HG02763 (cell line): ENCODE data around the gene PHLDB1.
"Not testable (repeated sequence)": the region's sequence is repeated elsewhere in the genome, so short reads cannot be mapped to it uniquely, and the experiment has no call there.

Experiments
- ATAC-seq: cut with Tn5 transposase; IDR thresholded peaks from one replicate; pipeline ENCODE4 v1.9.1; 2021; ENCODE audit warnings: mild to moderate bottlenecking, moderate library complexity; ENCODE audit not compliant: unreplicated experiment

PHLDB1 gene

DNA sequence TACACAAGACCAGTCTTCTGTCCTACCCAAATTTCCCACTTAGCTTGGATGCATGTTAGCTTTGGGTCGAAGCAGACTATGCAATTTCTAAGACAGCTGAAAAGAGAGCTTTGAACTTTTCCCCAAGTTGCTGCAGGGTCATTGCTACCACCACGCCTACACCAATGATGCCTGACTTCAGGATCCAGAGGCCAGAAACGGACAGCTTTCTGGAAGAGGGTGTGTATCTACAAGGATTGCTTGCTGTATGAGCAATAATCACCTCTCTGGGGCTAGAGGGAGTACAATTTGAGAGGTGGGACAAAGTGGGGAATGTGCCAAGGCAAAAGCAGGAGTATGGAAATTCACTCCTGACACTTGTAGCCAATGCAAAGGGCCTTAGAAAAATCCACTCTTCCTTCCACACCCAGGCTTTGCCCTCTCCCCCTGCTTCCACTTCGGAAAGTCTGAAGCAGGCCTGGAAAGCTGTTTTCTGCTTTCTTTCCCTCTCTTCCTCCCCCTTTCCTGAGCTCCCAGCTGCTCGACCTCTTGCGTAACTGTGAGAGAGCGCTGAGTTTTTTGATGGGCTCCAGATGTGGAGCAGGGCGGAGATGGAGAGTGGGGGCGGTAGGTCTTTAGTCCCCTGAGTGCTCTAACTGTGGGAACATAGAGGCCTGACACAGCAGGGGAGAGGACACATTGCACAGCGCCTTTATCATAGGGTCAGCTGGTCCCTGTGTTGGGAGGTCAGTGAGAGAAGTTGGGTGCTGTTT, 2.1 kb upstream of the PHLDB1 start:
- no peak for ATAC-seq

DNA sequence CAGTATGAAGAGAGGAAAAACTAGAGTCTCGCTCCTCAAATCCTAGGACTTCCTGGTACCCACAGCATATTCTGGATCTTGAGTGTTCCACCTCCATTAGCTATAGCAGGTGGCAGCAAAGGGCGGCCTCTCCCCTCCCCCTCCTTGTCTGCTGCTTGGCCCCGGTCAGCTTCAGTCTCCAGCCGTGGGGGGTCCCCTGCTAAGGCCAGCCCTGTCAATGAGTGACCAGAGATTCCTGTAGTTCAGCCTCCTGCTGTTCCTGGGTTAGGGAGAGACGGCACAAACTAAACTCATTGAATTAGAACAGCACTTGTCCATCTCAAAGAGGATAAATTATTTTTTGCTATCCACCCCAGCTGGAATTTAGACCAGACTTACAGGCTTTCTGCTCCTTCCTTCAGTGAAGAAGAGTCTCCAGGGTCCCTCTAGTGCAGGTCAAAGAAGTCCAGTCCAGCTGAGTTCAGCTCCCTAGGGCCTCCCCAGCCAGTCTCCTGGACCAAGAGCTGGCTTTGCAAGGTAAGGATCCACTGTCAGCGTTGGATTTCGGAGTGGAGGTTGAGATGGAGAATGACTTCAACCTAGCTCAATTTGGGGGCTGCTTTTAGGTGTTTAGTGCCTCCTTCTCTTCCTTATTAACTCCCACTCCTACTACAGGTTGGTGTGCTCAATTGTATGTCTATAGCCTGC, 1.1 kb upstream of the PHLDB1 start:
- ATAC-seq, result no peak

DNA sequence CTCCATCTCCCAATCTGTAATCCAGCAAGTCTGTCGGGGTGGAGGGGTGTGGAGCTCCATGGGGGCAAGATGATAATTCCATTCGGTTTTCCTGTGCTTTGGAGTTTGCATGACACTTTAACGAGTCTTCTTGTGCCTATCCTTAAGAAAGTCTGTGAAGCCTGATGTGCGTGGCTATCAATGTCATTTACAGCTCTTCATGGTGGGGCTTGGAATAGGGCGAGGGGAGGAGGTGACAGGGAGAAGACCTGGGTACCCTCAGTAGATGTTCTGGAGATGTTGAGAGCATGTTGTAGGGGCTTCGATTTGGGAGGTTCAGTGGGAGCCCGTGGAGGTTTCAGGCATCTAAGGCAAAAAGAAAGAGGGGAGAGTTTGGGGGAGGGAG, 579 bp upstream of the PHLDB1 start:
- ATAC-seq, result no peak

DNA sequence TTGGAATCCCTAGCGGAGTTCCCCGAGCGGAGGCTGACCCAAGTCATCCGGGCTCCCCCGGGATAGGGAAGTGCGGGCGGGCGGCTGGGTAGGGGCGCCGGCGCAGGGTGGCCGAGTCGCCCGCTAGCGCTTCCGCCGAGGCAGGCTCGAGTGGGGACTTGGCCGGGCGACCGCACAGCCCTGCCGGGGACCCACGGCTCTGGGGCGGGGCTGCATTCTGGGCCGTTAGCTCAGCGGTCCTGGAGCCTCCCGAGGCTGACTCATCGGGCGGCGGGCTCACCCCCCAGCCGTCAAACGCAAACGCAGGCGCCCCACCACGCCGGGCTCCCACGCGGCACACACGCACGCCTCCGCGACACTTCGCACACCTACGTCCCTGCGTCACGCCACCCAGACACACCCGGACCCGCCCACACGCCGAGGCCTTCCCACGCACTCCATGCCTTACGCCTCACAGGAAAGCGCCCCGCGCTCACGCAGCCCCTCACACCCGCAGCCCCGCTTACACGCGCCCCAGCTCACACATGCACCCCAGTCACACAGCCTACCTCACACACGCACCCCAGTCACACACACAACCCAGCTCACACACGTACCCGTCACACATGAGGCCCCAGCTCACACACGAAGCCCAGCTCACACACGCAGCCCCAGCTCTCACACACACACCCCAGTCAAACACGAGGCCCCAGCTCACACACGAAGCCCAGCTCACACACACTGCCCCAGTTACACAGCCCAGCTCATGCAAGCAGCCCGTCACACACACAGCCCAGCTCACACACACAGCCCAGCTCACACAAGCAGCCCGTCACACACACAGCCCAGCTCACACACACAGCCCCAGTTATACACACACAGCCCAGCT, 1.2 kb downstream of the PHLDB1 start:
- ATAC-seq, result no peak

DNA sequence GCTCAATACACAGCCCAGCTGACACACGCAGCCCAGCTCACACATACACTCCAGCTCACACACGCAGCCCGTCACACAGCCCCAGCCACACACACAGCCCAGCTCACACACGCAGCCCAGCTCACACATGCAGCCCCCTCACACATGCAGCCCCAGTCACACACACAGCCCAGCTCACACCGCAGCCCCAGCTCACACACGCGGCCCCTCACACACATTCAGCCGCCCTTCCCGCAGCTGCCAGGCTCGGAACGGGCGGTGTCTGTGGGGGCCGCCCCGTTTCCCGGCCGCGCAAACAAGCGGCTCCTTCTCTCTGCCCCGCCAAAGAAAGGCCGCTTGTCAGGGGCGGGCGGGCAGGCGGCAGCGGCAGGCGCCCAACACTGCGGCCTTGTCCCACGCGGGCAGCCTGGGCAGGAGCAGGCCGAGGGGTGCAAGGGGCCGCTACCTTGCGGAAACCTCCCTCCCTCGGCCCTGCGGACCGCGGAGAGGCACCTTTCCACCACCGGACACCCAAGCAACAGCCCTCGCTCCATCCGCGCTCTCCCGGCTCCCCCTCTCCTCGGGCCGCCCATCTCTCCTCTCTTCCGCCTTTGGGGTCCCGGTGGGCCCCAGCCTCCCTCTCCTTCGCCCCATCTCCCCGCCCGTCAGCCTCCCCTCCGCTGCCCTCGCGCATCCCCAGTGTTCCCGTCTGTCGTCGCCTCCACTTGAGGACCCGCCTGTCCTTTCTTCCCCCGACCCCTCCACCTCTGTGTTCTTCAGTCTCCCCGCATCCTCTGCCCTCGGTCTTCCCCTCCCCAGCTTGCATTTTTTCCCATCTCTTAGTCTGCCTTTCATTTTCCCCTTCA, 2.2 kb downstream of the PHLDB1 start:
- no peak for ATAC-seq

DNA sequence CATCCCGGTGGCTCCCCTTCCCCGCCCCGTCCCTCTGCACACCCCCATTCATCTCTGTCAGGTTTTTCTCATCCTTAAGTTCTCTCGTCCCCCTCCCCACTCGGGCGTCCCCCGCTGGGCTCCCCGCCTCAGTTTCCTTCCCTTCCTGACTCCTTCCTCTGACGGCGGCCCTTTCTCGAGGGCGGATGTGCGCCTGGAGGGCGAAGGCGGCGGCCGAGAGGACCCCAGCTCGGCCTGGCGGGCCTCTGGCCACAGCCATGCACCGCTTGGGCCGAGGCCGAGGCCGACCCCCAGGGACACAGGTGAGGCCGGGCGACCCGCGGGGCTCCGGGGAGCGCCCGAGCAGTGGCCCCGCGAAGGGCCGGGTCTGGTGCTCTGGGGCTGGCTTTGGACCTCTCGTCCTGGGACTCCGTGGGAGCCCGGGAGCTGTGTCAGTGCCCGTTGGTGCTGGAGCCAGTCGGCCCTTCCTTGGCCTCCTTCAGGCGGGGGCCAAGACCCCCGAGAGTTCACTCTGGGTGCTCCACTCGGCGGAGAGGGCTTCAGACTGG, 2.9 kb downstream of the PHLDB1 start:
- ATAC-seq, result no peak

DNA sequence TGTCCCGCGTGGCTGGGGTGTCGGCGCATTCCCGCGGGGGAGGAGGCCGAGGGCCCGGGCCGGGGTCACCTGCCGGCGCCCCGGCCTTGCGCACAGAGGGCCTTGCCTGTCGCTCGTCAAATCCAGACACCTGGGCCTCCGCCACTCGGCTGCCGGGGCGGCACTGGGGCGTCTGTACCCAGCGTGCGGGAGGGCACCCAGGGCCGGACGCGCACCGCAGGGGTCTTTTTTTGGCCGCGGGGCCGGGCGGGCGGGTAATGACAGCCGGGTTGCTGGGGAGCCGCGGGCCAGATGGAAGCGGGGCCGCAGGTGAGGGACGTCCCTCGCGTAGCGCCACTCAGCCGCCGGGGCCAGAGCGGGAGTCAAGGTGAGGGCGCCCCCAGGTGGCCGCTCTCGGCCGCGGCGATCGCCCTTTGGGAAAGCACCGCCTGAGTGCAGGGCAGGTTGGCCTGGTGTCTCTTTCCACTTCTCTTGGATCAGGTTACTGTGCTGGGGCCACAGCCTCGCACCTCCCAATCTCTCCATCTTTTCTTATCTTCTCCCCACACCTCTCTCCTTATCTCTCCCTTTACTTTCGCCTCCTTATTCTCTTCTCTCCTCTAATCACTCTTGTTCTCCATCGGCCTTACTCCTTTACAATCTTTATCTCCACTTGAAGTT, 3.5 kb downstream of the PHLDB1 start:
- ATAC-seq, result peak; percentile 55

DNA sequence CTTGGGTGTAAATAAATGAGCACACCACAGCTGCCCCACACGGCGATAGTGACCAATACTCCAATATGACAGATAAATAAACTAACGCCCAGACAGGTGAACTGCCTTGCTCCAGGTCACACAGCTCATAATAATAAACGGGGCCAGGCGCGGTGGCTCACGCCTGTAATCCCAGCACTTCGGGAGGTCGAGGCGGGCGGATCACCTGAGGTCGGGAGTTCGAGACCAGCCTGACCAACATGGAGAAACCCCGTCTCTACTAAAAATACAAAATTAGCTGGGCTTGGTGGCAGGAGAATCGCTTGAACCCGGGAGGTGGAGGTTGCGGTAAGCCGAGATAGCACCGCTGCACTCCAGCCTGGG, 4.0 kb downstream of the PHLDB1 start:
- not testable (repeated sequence) for ATAC-seq

DNA sequence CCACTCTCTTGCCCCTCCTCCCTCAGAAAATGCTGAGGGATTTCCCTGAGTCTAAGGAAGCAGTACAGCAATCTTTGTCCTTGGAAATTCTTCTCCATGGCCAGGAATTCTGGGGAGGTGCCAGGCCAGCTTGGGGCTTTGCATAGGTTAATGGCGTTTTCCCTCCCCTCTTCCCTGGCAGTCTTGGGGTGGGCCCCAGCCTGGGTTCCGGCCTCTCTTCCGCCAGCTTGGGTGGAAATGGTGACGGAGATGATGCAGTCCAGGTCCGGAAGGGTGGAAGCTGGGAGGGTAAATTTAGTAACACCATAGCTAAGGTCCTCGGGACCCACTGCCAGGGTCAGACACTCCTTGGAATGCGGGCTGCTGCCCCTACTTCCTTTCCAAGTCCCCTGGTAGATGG, 5.0 kb downstream of the PHLDB1 start:
- ATAC-seq, result no peak

DNA sequence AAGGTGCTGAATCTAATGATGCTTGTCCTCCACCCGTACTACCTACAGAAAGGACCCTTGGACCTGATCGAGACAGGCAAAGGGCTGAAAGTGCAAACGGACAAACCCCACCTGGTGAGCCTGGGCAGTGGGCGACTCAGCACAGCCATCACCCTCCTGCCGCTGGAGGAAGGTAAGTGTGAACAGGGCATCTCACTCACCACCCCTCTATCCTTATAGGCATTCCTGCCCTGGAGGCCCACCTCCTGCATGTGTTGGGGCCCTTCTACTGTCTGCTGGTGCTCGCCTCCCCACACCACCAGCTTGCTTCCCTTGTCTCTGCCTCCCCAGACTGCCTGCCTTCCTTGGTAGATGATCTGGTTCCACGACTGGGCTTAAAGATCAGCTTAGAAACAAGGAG, 7.1 kb downstream of the PHLDB1 start:
- no peak for ATAC-seq

DNA sequence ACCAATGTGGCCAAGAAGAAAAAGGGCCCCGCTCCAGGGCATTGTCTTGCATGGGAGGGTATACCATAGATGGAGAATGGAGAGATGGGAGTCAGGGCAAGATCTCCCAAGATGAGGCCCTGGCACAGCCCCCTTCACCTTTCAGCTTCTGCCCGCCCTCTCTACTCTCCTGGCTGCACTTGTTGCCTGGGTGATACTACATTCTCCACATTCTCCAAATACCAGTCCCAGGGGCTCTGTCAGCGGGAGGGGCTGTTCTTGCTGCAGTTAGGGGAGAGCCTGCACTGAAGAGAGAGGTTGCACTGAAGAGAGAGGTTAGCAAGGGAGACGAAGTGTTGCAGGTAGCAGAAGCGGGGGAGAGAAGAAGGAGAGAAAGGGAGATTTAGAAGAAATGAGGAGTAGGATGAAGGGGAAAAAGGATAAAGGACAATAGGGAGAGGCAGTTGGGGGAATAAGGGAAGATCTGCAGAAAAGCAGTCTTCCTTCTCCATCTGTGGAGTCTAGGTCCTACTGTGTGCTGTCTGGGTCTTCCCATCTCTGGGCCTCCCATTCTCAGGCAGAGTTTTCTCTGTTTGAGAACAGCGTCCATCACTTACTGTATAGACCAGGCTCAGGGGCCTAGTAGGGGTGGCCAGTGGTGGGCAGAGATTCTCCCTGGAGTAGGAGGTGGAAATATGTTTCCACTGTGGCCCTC, 8.0 kb downstream of the PHLDB1 start:
- ATAC-seq, result no peak

DNA sequence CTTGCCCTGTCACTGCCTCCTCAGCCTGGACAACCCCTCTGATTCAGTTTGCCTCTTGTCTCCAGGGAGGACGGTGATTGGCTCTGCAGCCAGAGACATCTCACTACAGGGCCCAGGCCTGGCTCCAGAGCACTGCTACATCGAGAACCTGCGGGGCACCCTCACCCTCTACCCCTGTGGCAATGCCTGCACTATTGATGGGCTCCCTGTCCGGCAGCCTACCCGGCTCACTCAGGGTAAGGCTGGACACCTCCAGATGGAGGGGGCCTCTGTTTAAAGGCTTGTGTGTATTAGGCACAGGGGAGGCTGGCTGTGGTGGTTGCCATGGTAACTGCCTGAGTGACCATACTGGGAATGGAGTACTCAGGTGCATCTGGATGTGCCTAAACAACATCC, 8.6 kb downstream of the PHLDB1 start:
- ATAC-seq, result no peak

DNA sequence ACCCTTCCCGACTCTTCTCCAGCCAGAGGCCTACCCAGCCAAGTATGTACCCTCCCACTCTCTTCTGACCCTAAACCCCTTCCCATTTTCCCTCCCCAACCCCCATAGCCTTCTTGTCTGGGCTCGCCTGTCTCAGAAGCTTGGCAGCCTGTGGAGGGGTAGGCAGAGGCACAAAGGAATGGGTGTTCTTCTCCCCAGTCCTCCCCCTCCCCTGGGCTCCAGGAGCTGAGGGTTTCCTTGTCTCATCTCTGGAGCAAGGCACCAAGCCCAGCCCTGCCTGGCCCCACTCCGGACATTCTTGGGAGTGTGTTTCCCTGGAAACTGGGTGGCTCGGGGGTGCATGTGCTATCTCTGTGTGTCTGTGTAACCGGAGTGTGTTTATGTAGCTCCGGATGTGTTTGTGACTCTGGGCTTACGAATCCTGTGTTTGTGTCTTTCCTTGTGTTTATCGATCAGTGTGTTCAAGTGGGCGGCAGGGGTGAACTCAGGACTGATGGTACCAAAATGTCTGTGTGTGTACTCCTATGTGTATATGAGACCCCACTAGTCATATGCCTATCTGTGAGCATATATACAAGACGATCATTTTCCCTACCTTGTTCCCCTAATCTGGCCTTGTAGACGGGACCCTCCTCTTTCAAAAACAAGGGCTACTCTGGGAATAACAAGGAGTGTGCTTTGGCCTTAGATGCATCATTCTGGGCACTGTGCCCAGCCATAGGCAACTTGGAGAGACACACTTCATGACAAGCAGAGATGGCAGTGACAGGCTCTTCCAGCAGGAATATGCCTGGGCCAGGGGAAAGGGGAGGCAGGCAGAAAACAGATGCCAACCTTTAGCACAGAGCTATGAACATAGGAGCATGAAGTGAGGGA, 10.9 kb downstream of the PHLDB1 start:
- no peak for ATAC-seq

DNA sequence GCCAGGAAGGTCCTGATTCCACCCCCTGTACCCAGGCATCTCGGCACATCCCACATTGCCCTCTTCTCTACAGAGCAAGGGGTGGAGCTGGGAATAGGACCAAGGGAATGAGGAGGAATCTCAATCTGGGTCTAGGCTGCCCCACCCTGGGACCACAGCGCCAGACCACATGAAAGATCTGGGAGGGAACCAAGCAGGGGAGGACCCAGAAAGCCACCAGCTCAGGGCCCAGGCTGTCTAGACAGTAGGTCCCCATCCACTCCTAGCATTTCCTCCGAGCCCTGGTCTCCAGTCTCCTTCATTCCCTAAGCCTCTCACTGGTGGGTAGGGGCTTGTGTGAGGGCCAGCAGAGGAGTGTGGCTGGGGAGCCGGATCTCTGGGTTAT, 11.6 kb downstream of the PHLDB1 start:
- no peak for ATAC-seq

DNA sequence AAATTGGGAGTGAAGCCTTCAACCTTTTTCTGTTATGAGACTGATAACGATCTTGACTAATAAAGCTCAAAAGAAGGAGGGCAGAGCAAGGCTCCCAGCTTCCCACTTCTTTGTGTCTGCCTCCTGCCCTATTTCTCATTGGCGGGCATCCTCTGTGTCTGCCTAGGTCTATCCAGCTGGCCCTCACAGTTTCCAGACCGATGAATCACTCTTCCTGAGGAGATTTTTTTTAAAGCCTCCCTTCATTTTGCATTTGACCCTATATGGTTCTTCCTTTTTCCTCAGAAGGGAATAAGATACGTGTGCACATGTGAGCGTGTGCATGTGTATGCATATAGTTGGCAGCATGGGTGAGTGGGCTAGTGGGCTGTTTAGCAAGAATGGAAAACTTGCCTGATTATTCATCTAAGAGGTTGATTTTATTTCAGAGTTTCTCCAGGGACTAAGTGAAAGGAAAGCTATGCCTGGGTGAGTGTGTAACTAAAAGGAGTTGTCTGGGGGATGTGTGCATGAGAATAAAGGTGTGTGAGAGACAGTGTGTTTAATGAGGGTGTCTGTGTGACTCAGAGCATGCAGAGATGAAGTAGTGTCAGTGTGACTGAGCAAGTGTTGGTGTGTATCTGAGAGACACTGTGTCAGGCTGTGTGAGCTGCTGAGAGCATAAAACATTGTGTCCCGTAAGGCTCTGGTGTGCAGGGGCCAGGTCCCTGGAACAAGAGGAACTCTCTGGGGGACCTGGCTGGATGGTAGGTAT, 12.2 kb downstream of the PHLDB1 start:
- ATAC-seq, result no peak

DNA sequence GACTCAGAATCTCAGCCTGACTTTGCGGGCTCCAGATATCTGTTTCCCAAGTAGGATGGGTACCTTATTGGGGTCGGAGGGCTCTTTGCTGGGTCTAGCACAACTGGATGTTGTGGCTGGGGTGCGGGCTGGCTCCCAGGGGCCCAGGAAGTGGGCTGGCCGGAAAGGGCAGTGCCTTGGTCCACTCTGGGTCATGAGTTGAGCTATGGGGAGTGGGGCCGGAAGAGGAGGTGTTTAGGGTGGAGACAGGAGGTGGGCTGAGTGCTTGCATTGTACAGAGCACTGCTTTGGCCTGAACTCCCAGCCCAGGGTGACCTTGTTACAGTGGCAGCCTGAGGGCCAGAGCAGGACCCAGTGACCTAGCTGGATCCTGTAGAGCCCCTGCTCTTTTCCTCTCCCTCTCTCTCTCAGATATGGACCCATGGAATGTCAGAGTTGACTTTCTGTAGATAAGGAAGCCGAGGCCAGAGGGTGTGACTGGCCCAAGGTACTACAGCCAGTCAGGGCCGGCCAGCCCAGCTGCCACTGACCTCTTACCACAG, 13.2 kb downstream of the PHLDB1 start:
- ATAC-seq, result no peak

DNA sequence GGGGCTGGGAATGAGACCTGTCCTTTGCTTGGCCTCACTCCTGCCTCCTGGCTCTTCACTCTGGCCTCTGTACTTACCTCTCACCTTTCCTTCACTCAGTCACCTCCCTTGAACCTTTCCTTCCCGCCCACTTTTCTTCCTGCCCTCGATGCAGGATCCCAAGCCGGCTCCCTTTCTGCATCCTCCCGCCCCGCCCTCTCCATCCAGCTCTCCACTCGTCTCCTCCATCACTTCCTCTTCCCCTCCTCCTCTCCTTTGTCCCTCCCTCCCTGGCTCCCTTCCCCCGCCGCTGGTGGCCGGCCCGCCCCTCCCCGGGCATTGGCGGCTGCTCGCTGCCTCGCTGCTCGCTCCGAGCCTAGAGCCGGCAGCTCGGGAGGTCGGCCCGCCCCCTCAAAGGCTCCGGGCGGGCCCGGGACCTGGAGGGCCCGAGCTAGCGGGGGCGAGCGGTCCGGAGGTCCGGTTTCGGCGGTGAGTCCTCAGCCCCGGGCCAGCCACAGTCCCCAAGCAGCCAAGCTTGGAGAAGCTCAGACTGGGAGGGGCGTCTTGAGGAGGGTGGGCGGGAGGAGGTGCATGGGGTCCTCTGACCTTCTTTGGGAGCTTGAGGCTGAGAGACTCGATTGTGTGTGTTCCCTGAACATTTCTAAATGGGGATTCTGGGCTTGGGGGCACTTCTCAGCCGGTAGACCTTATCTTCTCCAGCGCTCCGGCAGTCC, 13.8 kb downstream of the PHLDB1 start:
- no peak for ATAC-seq
